Lower leg skin (tissue), 3 donors: ENCODE data around the gene HS3ST6.

Source experiments
- CTCF ChIP-seq, 3 donors: fragments of 450-650 bp; IDR thresholded peaks; one replicate each; pipeline ENCODE4 v1.5.1; 2016; ENCODE audit warnings: antibody characterized with exemption in 3 of 3, mild to moderate bottlenecking in 3 of 3, moderate library complexity in 2 of 3
- POLR2A ChIP-seq, 2 donors: fragments of 450-650 bp; IDR thresholded peaks; one replicate each; pipeline ENCODE4 v1.6.1; 2016 to 2017; ENCODE audit warnings: antibody characterized with exemption in 2 of 2, mild to moderate bottlenecking in 1 of 2, moderate library complexity in 1 of 2

GRCh38 chr16:1923299-1924034, 5.3 kb upstream of the HS3ST6 start:
- TF ChIP-seq CTCF (IDR thresholded peaks at IDR 0.05), result no peak
- no peak for TF ChIP-seq POLR2A (IDR thresholded peaks at IDR 0.05)
